NCI-H345 treated with DMSO at 0.1 percent for 48 hours (cell line): ENCODE results near the gene NCCRP1.
"Not testable (repeated sequence)": the region's sequence is repeated elsewhere in the genome, so short reads cannot be mapped to it uniquely, and the experiment has no call there.

Experiments used
- DNase-seq: peaks from one replicate; lab custom pipeline; 2025; ENCODE audit not compliant: unreplicated experiment; lab: John Stamatoyannopoulos, UW

Gene NCCRP1

GRCh38 chr19:39206122-39206521 is 9.4 kb downstream of the NCCRP1 start:
- no peak for DNase-seq

- no peak for DNase-seq
Observed at GRCh38 chr19:39207293-39207836, 10.6 kb downstream of the NCCRP1 start.

GRCh38 chr19:39208175-39208795 is 11.5 kb downstream of the NCCRP1 start:
- DNase-seq = no peak

- DNase-seq = no peak
Observed at GRCh38 chr19:39209196-39209595, 12.4 kb downstream of the NCCRP1 start.

- no peak for DNase-seq
Observed at GRCh38 chr19:39211731-39212374, 15.1 kb downstream of the NCCRP1 start.

GRCh38 chr19:39212375-39212742 is 15.6 kb downstream of the NCCRP1 start:
- DNase-seq = no peak

GRCh38 chr19:39215323-39215722 is 18.6 kb downstream of the NCCRP1 start:
- not testable (repeated sequence) for DNase-seq

GRCh38 chr19:39217094-39217493 is 20.3 kb downstream of the NCCRP1 start:
- DNase-seq = no peak

- DNase-seq = peak; percentile 42
Observed at GRCh38 chr19:39218230-39219007, 21.7 kb downstream of the NCCRP1 start.

- not testable (repeated sequence) for DNase-seq
Observed at GRCh38 chr19:39219108-39219507, 22.3 kb downstream of the NCCRP1 start.

- no peak for DNase-seq
Observed at GRCh38 chr19:39223703-39224279, 27.0 kb downstream of the NCCRP1 start.

- DNase-seq = no peak
Observed at GRCh38 chr19:39224910-39225309, 28.1 kb downstream of the NCCRP1 start.

- DNase-seq = no peak
Observed at GRCh38 chr19:39230096-39230764, 33.5 kb downstream of the NCCRP1 start.

- no peak for DNase-seq
Observed at GRCh38 chr19:39232708-39233107, 35.9 kb downstream of the NCCRP1 start.

- DNase-seq = no peak
Observed at GRCh38 chr19:39236527-39236926, 39.8 kb downstream of the NCCRP1 start.

- peak; percentile 6 for DNase-seq
Observed at GRCh38 chr19:39237200-39238184, 40.7 kb downstream of the NCCRP1 start.

GRCh38 chr19:39238209-39238608 is 41.4 kb downstream of the NCCRP1 start:
- DNase-seq = no peak

- DNase-seq = no peak
Observed at GRCh38 chr19:39238944-39239343, 42.2 kb downstream of the NCCRP1 start.

GRCh38 chr19:39240421-39240820 is 43.7 kb downstream of the NCCRP1 start:
- DNase-seq = no peak

GRCh38 chr19:39243741-39244140 is 47.0 kb downstream of the NCCRP1 start:
- not testable (repeated sequence) for DNase-seq
